ENCODE results near the gene TMEM217.
"Not testable (repeated sequence)": the region's sequence is repeated elsewhere in the genome, so short reads cannot be mapped to it uniquely, and the experiment has no call there.

Gene TMEM217

DNA sequence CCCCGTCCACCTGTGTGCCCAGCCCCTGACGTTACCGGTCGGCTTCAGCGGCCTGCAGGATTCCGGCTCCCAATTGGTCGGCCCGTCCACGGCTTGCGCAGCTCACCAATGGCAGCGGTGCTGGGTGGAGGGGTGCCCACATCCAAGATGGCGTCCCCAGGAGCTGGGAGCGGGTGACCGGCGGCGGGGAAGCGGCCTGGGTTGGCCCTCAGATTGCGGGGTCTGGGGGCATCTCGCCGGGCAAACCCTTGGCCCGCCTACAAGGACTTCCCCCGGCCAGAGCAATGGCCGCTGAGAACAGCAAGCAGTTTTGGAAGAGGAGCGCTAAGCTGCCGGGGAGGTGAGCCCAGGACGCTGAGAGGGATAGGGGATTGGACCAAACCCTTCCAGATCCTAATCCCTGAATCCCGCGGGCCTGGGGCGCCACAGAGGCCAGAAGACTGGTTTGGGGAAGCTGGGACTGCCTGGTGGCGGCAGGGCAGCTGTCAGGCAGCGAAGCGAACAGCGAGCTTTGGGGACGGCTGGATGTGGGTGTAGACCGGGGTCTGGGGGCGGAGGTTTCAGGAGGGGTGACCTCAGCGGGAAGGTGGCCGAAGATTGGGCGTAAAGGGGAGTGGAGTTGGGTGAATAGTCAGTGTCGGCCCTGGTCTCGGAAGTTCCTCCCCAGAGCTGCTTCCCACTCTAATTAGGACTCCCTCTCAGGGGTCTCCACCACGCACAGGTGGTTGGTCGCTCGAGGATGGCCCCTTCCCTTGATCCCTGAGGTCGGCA lies at the start of gene TMEM217, which contains the start of gene TBC1D22B:
TSS of gene TMEM217 (minus strand) at position 511 of the 771 bp plus-strand sequence. CDS start 39,114 bp downstream, outside the sequence.
TSS of gene TBC1D22B (plus strand) at position 139 of the 771 bp plus-strand sequence. CDS start at position 285, 146 bp downstream.
- DNase-seq (ENCODE audit: low spot score) = peak; percentile 94
- TF ChIP-seq, protein P1, sequence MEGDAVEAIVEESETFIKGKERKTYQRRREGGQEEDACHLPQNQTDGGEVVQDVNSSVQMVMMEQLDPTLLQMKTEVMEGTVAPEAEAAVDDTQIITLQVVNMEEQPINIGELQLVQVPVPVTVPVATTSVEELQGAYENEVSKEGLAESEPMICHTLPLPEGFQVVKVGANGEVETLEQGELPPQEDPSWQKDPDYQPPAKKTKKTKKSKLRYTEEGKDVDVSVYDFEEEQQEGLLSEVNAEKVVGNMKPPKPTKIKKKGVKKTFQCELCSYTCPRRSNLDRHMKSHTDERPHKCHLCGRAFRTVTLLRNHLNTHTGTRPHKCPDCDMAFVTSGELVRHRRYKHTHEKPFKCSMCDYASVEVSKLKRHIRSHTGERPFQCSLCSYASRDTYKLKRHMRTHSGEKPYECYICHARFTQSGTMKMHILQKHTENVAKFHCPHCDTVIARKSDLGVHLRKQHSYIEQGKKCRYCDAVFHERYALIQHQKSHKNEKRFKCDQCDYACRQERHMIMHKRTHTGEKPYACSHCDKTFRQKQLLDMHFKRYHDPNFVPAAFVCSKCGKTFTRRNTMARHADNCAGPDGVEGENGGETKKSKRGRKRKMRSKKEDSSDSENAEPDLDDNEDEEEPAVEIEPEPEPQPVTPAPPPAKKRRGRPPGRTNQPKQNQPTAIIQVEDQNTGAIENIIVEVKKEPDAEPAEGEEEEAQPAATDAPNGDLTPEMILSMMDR (IDR thresholded peaks at IDR 0.05; ENCODE audit: extremely low read depth, missing control alignments) = no peak

DNA sequence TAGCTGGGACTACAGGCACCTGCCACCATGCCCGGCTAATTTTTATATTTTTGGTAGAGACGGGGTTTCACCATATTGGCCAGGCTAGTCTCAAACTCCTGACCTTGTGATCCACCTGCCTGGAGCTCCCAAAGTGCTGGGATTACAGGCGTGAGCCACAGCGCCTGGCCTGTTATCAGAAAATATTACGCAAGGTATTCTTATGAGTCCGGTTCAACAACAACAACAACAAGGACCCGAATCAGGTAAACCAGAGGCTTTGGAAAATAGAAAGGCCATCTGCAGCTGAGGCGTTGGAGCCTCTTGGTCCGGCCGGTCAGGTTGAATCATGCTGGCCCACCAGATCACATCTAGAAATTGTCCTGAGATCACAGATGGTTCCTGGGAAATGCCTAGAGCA lies 49.5 kb upstream of the TMEM217 start:
- not testable (repeated sequence) for DNase-seq (ENCODE audit: low spot score)

DNA sequence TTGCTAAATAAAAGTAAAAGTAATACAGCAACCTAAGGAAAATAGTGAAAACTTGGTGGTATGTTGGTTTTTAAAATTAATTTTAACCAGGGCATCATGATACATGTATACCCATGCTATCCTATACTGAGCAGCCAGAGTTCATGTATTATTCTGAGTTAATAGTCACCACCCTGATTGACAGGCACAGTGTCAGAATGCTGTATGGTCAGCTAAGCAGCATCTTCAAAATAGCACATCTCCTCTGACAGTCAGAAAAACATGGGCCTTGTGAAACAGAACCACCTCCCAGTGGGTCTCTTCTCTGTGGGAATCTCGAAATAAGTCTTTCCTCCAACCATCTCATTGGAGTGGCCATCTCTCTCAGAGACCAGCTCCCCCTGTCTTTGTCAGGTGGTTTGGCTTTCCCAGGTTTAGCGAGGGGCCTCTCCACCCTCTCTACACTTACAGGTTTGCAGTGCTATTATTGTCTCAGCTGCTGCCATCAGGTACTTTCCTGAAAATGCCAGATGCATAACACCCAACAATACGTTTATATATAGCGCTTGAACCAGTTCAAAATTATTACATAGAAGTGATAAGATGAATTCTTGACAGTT lies 48.8 kb upstream of the TMEM217 start:
- no peak for DNase-seq (ENCODE audit: low spot score)
- TF ChIP-seq, protein P1 (IDR thresholded peaks at IDR 0.05; ENCODE audit: extremely low read depth, missing control alignments) = no peak

DNA sequence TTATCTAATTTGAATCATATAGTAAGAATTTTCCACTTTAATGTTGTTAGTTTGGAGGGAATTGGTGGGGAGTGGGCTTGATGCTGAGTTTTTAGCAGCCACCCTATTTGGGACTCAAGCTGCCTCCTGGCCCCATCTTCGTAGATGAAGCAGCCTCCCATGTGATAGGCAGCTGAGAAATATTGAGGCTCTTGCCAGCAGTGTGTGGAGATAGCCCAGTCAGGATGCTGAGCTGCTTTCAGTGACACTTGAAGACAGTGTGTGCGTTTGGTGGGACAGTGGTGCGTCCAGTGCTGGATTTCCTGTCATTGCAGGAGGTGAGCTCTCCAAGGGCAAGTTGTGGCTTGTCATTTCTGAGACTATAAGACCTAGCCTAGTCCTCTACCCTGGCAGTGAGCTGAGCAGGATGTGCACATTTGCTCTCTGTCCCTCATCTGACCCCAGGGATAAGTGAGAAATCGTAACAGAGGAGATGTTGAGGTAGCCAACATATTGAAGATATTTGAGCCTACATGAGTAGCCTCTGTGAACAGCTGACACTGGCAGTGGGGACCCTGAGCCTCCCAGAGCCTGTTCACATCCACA lies 48.0 kb upstream of the TMEM217 start:
- no peak for DNase-seq (ENCODE audit: low spot score)

DNA sequence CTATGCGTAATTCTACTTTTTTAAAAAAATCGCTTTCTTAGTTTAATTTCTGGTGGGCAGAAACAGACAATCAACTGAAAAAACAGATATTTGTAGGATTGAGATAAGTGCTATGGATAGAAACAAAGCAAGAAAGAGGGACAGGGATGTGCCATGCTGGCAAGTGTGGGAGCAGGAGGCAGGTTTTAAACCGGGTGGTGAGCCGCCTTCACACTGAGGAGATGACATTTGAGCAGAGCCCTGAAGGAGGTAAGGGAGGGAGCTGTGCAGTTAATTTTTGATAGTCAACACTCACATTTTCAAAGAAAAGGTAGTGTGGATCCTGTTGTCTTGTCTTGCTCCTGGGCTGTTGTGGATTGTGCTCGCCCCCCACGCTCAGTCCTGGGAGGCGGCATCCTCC lies 46.8 kb upstream of the TMEM217 start:
- TF ChIP-seq, protein P1 (IDR thresholded peaks at IDR 0.05; ENCODE audit: extremely low read depth, missing control alignments) = no peak
- no peak for DNase-seq (ENCODE audit: low spot score)

More for the DNA sequence above, 48.0 kb upstream of the TMEM217 start:
- TF ChIP-seq, protein P1 (IDR thresholded peaks at IDR 0.05; ENCODE audit: extremely low read depth, missing control alignments) = no peak

DNA sequence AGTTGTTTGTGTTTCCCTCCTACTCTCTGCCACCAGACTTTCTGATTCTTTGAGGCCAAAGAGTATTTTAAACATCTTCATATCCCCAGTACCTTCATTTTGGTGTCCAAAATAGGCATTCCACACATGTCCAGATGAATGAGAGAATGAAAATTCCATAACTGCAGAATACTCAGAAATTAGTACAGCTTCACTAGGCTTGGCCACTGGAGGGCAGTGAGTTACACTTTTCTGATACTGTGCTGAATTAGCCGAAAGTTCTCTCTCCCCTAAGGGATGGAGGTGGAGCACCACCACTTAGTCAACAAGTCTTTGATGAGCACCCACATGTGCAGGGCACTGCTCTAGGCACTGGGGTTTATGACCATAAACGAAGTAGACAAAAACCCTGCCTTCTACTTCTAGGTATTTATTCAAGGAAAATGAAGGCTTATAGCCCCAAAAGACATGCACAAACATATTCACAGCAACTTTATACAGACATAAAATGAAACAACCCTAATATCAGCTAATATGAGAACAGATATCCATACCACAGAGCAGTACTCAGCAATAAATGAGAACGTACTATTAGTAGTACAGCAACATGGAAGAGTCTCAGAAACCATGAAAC lies 46.1 kb upstream of the TMEM217 start:
- DNase-seq (ENCODE audit: low spot score) = peak; percentile 38
- TF ChIP-seq, protein P1 (IDR thresholded peaks at IDR 0.05; ENCODE audit: extremely low read depth, missing control alignments) = peak; percentile 42

DNA sequence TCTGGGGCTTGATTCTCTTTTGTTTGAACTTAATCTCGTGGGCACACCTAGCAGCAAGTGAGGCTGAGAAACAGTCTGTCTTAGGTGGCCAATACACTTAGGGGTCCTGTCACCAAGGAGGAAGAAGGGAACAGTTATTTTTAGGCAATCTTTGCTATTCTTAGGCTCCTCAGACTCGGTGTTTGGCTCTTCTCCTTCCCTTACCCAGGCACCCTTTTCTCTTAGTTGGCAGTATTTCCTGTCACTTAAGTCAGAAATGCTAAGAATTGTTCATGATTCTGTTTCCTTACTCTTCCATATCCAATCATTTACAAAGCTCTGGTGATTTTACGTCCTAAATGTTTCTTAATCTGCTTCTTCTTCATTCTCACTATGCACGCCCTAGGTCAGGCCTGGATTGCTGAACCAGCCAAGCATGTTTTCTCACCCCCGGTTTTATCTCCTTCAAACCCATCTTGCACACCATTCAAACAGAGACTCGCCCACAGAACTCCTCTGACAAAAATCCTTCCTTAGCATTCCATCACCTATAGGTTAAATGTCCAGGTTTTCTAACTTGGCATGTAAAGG lies 45.2 kb upstream of the TMEM217 start:
- TF ChIP-seq, protein P1 (IDR thresholded peaks at IDR 0.05; ENCODE audit: extremely low read depth, missing control alignments) = no peak
- no peak for DNase-seq (ENCODE audit: low spot score)
